ENCODE data around the gene RNF113A. TPM values are rescaled to one million over a fixed set of nuclear protein-coding genes. Genes with fewer than 3 reads are reported as not detected.
A peak's percentile ranks its signal among the peaks of the same experiment; 100 is the strongest.
"Not testable (repeated sequence)": the region's sequence is repeated elsewhere in the genome, so short reads cannot be mapped to it uniquely, and the experiment has no call there.

The RNF113A gene
- 10 to 100 TPM; 13.4 to 13.9 TPM for polyA plus RNA-seq

DNA sequence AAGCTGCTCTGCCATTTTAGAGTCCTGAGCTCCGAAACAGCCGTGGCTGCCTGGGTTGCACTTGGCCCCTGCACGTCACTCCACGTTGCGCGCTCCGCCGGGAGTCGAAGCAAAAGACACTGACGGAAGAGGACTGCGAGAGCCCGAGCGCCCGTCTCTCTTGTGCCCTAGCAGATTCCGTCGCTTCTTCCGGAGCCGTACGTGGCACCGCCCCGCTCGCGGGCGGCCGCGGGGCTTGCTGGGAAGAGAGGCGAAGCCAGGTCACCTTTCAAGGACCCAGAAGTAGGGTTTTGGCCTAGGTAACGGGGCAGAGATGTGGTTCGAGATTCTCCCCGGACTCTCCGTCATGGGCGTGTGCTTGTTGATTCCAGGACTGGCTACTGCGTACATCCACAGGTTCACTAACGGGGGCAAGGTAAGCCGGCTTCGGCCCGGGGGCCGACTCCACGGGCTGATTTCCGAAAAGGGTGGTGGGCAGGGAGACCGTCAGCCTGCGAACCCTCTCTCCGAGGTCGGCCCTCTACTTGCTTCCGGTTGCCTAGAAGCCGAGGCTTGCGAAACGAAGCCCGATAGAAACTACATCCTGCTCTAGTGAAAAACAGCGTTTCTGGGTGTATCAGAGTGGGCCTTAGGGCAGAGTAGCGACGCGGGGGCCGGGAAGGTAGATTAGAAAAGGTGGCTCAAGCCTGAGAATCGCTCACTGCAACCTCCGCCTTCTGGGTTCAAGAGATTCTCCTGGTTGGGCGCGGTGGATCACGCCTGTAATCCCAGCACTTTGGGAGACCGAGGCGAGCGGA is at the start of gene RNF113A, which contains the start of gene NDUFA1:
Gene RNF113A (minus strand): TSS at position 135 of the 797 bp plus-strand sequence. CDS start 120 bp downstream, at position 15.
Gene NDUFA1 (plus strand): TSS at position 234 of the 797 bp plus-strand sequence. CDS start 80 bp downstream, at position 314.
- no peaks in the 10 kb centered on the region for H3K4me1 ChIP-seq (ENCODE audit: control insufficient read depth in 2 of 2, insufficient read depth in 2 of 2, low read length in 1 of 2)
- H3K9me3 ChIP-seq (ENCODE audit: control insufficient read depth in 2 of 2, insufficient read depth in 1 of 2, low read depth in 1 of 2, low read length in 1 of 2): no peaks in the 10 kb centered on the region
- no peaks in the 10 kb centered on the region for H3K36me3 ChIP-seq (ENCODE audit: control insufficient read depth in 2 of 2, insufficient read depth in 2 of 2, low read length in 1 of 2)
- H3K4me3 ChIP-seq (ENCODE audit: low read depth in 1 of 2, low read length in 2 of 2): peak within 1 kb of the TSS; percentile 76 to 79
- 0 to 34% methylated on average over 55 to 62 of the region's 62 CpGs for WGBS, 2 donors
- peak within 1 kb of the TSS; percentile 95 to 97 for H3K27ac ChIP-seq (ENCODE audit: low read depth in 2 of 2, low read length in 1 of 2)
- no peaks in the 10 kb centered on the region for H3K27me3 ChIP-seq (ENCODE audit: control insufficient read depth in 1 of 2, insufficient read depth in 2 of 2, low read length in 2 of 2)

DNA sequence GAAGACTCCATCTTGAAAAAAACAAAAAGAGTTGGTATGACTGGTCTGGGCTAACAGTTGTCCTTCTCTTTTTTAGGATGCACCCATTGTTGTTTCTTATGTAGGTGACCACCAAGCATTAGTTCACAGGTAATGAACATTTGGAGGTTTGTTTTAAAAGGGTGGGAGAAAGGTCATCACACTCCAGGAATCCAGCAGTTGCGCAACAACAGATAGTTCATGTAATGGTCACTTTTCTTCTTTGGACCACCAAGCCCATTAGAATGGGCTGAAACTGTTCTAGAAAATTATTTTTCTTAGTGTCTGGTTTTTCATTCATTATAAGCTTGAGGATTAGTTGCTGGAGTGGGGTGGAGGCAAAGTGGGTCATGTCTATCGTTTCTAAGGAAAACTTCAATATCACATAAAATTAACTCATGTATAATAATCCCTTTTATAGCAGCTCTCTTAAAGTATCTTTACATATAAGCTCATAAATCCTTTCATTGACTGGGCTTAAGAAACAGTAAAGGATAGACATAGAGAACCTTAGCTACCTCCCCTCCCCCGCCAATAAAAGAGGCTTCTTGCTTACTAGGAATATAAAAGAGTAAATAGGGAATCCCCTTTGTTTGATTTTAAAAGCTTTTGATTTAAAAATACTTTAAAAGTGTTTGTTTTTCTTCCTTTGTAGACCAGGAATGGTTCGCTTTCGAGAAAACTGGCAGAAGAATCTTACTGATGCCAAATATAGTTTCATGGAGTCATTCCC is 48.5 kb upstream of the RNF113A start:
- Histone ChIP-seq H3K9me3 (ENCODE audit: control insufficient read depth in 2 of 2, insufficient read depth in 1 of 2, low read depth in 1 of 2, low read length in 1 of 2) (no peaks in the 10 kb centered on the region), H3K36me3 (ENCODE audit: control insufficient read depth in 2 of 2, insufficient read depth in 2 of 2, low read length in 1 of 2) (no peaks in the 10 kb centered on the region), H3K27ac (ENCODE audit: low read depth in 2 of 2, low read length in 1 of 2) (no peak overlapping the region), H3K4me1 (ENCODE audit: control insufficient read depth in 2 of 2, insufficient read depth in 2 of 2, low read length in 1 of 2) (no peaks in the 10 kb centered on the region), H3K4me3 (ENCODE audit: low read depth in 1 of 2, low read length in 2 of 2) (no peak overlapping the region), H3K27me3 (ENCODE audit: control insufficient read depth in 1 of 2, insufficient read depth in 2 of 2, low read length in 2 of 2) (no peaks in the 10 kb centered on the region)
- WGBS, 2 donors: 84 to 94% methylated on average over 5 of the region's 5 CpGs

DNA sequence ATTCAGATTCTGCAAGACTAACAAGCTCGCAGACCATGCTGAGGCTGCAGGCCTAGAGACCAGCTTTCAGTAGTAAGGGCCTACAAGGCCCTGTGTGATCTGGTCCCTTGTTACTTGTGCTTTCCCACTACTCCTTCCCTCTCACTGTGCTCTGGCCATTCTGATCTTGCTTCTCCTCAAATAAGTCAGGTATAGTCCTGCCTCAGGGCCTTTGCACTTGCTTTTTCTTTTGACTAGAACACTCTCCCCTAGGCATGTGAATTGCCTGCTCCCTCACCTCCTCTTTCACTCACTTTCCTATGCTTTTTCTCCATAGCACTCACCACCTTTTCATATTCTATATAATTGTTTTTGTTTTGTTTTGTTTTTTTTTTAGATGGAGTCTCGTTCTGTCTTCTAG is 46.3 kb upstream of the RNF113A start:
- no peaks in the 10 kb centered on the region for H3K27me3 ChIP-seq (ENCODE audit: control insufficient read depth in 1 of 2, insufficient read depth in 2 of 2, low read length in 2 of 2)
- no peaks in the 10 kb centered on the region for H3K9me3 ChIP-seq (ENCODE audit: control insufficient read depth in 2 of 2, insufficient read depth in 1 of 2, low read depth in 1 of 2, low read length in 1 of 2)
- H3K27ac ChIP-seq (ENCODE audit: low read depth in 2 of 2, low read length in 1 of 2): no peak overlapping the region
- no peaks in the 10 kb centered on the region for H3K36me3 ChIP-seq (ENCODE audit: control insufficient read depth in 2 of 2, insufficient read depth in 2 of 2, low read length in 1 of 2)
- H3K4me1 ChIP-seq (ENCODE audit: control insufficient read depth in 2 of 2, insufficient read depth in 2 of 2, low read length in 1 of 2): no peaks in the 10 kb centered on the region
- no peak overlapping the region for H3K4me3 ChIP-seq (ENCODE audit: low read depth in 1 of 2, low read length in 2 of 2)
- 83 to 85% methylated on average over 2 of the region's 2 CpGs for WGBS, 2 donors

DNA sequence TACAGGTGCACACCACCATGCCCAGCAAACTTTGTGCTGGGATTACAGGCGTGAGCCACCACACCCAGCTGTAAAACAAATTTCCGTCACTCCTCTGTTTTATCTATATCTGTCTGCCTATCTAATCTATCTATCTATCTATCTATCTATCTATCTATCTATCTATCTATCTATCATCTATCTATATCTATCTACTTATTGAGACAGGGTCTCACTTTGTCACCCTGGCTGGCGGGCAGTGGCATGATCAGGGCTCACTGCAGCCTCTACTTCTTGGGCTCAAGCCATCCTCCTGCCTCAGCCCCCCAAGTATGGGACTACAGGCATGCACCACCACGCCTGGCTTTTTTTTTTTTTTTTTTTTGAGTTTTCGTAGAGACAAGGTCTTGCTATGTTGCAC is 44.8 kb upstream of the RNF113A start:
- 71 to 95% methylated on average over 5 of the region's 5 CpGs for WGBS, 2 donors
- no peaks in the 10 kb centered on the region for H3K27me3 ChIP-seq (ENCODE audit: control insufficient read depth in 1 of 2, insufficient read depth in 2 of 2, low read length in 2 of 2)
- H3K4me3 ChIP-seq (ENCODE audit: low read depth in 1 of 2, low read length in 2 of 2): no peak overlapping the region
- no peaks in the 10 kb centered on the region for H3K36me3 ChIP-seq (ENCODE audit: control insufficient read depth in 2 of 2, insufficient read depth in 2 of 2, low read length in 1 of 2)
- no peaks in the 10 kb centered on the region for H3K4me1 ChIP-seq (ENCODE audit: control insufficient read depth in 2 of 2, insufficient read depth in 2 of 2, low read length in 1 of 2)
- H3K9me3 ChIP-seq (ENCODE audit: control insufficient read depth in 2 of 2, insufficient read depth in 1 of 2, low read depth in 1 of 2, low read length in 1 of 2): no peaks in the 10 kb centered on the region
- no peak overlapping the region for H3K27ac ChIP-seq (ENCODE audit: low read depth in 2 of 2, low read length in 1 of 2)

DNA sequence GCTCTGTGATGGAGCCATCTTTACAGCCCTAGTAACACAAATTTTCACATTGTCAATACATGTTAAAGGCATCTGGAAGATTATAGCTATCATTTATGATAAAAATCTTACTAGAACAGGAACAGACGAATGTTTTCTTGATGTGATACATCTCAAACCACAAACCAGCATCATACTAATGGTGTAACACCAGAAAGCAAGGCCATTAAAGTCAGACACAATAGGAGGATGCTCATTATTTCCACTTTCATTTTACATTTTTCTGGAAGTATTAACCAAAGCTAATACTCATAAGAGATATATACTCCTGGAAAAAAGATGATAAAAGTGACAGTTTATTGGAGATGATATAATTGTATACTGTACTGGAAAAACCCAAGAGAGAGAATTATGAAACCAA is 29.4 kb upstream of the RNF113A start:
- H3K27ac ChIP-seq (ENCODE audit: low read depth in 2 of 2, low read length in 1 of 2): no peak overlapping the region
- no peak overlapping the region for H3K4me3 ChIP-seq (ENCODE audit: low read depth in 1 of 2, low read length in 2 of 2)
- H3K9me3 ChIP-seq (ENCODE audit: control insufficient read depth in 2 of 2, insufficient read depth in 1 of 2, low read depth in 1 of 2, low read length in 1 of 2): no peaks in the 10 kb centered on the region
- H3K4me1 ChIP-seq (ENCODE audit: control insufficient read depth in 2 of 2, insufficient read depth in 2 of 2, low read length in 1 of 2): no peaks in the 10 kb centered on the region
- no peaks in the 10 kb centered on the region for H3K36me3 ChIP-seq (ENCODE audit: control insufficient read depth in 2 of 2, insufficient read depth in 2 of 2, low read length in 1 of 2)
- WGBS, 2 donors: 52 to 74% methylated on average over 1 of the region's 1 CpG
- no peaks in the 10 kb centered on the region for H3K27me3 ChIP-seq (ENCODE audit: control insufficient read depth in 1 of 2, insufficient read depth in 2 of 2, low read length in 2 of 2)

DNA sequence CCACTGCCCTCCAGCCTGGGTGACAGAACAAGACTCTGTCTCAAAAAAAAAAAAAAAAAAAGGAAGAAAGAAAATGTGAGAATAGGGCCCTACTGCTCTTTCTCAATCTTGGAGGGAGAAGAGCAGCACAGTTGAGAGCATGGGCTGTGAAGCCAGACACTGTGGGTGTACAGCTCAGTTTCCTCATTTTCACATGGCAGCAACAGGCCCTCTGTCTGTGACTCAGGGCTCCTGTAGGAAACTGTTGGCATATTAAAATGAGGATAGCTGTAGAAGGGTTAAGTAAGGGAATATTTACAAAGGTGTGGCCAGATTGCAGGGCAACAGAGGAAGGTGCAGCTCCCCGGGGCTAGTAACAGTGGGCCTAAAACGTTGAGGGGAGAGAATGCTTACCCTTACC is 27.6 kb upstream of the RNF113A start:
- Histone ChIP-seq H3K4me3 (ENCODE audit: low read depth in 1 of 2, low read length in 2 of 2) (no peak overlapping the region), H3K27ac (ENCODE audit: low read depth in 2 of 2, low read length in 1 of 2) (no peak overlapping the region), H3K27me3 (ENCODE audit: control insufficient read depth in 1 of 2, insufficient read depth in 2 of 2, low read length in 2 of 2) (no peaks in the 10 kb centered on the region), H3K4me1 (ENCODE audit: control insufficient read depth in 2 of 2, insufficient read depth in 2 of 2, low read length in 1 of 2) (no peaks in the 10 kb centered on the region), H3K36me3 (ENCODE audit: control insufficient read depth in 2 of 2, insufficient read depth in 2 of 2, low read length in 1 of 2) (no peaks in the 10 kb centered on the region), H3K9me3 (ENCODE audit: control insufficient read depth in 2 of 2, insufficient read depth in 1 of 2, low read depth in 1 of 2, low read length in 1 of 2) (no peaks in the 10 kb centered on the region)
- WGBS, 2 donors: 8 to 21% methylated on average over 2 of the region's 2 CpGs

DNA sequence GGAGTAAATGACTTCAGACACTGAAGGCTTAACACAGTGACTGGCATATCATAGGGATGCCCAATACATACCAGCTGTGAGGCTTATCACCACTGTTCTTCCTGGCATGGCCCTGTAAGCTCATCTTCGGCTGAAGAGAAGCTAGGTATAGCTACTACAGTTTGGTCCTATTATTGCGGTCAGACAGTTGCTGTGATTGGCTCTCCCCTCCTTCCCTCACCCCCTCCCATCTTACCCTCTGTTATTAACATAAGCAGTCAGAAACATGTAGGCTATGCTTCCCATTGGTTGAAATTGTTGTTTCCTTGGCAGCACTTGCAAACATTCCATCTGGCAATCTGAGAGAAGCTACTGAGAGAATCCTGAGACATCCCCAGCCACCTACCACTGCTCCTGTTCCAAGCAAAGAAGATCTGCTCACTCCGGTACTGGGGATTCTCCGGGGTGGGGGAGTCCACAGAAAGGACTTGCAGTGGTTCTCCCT is 24.4 kb upstream of the RNF113A start, which contains the start of gene AKAP14:
Gene AKAP14 (plus strand): TSS at position 51 of the 484 bp plus-strand sequence. CDS start 7,331 bp downstream, outside the sequence.
- Histone ChIP-seq H3K27ac (ENCODE audit: low read depth in 2 of 2, low read length in 1 of 2) (no peak within 1 kb of the TSS), H3K4me3 (ENCODE audit: low read depth in 1 of 2, low read length in 2 of 2) (no peak within 1 kb of the TSS), H3K36me3 (ENCODE audit: control insufficient read depth in 2 of 2, insufficient read depth in 2 of 2, low read length in 1 of 2) (no peaks in the 10 kb centered on the region), H3K27me3 (ENCODE audit: control insufficient read depth in 1 of 2, insufficient read depth in 2 of 2, low read length in 2 of 2) (no peaks in the 10 kb centered on the region), H3K4me1 (ENCODE audit: control insufficient read depth in 2 of 2, insufficient read depth in 2 of 2, low read length in 1 of 2) (no peaks in the 10 kb centered on the region), H3K9me3 (ENCODE audit: control insufficient read depth in 2 of 2, insufficient read depth in 1 of 2, low read depth in 1 of 2, low read length in 1 of 2) (no peaks in the 10 kb centered on the region)
- WGBS, 2 donors: 53 to 70% methylated on average over 4 of the region's 4 CpGs

DNA sequence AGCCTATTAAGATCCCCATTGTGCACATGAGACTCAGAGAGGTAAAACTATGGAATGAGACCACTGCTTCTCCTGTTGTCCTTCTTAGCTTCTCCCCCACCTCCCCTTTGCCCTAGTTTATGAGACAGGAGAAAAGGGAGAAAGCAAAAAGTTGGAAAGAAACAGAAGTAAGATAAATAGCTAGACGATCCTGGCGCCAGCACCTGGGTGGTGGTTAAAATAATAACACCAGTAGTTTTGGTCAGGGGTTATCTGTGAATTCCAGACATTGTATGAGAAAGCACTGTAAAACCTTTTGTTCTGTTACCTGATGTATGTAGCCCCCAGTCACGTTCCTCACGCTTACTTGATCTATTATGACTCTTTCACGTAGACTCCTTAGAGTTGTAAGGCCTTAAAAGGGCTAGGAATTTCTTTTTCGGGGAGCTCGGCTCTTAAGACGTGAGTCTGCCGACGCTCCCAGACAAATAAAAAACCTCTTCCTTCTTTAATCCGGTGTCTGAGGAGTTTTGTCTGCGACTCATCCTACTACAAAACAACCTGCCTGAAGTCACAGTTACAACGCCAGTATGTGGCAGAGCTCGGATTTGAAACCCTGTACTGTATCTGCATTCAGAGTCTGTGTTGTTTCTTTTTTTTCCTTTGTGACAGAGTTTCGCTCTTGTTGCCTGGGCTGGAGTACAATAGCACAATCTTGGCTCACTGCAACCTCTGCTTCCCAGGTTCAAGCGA is 20.6 kb upstream of the RNF113A start:
- H3K27ac ChIP-seq (ENCODE audit: low read depth in 2 of 2, low read length in 1 of 2); H3K4me3 ChIP-seq (ENCODE audit: low read depth in 1 of 2, low read length in 2 of 2); H3K27me3 ChIP-seq (ENCODE audit: control insufficient read depth in 1 of 2, insufficient read depth in 2 of 2, low read length in 2 of 2); H3K9me3 ChIP-seq (ENCODE audit: control insufficient read depth in 2 of 2, insufficient read depth in 1 of 2, low read depth in 1 of 2, low read length in 1 of 2); H3K36me3 ChIP-seq (ENCODE audit: control insufficient read depth in 2 of 2, insufficient read depth in 2 of 2, low read length in 1 of 2); H3K4me1 ChIP-seq (ENCODE audit: control insufficient read depth in 2 of 2, insufficient read depth in 2 of 2, low read length in 1 of 2): not testable (repeated sequence)
- 59 to 74% methylated on average over 16 of the region's 16 CpGs for WGBS, 2 donors

DNA sequence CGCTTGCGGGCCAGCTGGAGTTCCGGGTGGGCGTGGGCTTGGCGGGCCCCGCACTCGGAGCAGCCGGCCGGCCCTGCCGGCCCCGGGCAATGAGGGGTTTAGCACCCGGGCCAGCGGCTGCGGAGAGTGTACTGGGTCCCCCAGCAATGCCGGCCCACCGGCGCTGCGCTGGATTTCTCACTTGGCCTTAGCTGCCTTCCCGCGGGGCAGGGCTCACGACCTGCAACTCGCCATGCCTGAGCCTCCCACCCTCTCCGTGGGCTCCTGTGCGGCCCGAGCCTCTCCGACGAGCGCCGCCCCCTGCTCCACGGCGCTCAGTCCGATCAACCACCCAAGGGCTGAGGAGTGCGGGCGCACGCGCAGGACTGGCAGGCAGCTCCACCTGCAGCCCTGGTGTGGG is 19.1 kb upstream of the RNF113A start:
- not testable (repeated sequence) for H3K9me3 ChIP-seq (ENCODE audit: control insufficient read depth in 2 of 2, insufficient read depth in 1 of 2, low read depth in 1 of 2, low read length in 1 of 2); H3K27me3 ChIP-seq (ENCODE audit: control insufficient read depth in 1 of 2, insufficient read depth in 2 of 2, low read length in 2 of 2); H3K4me3 ChIP-seq (ENCODE audit: low read depth in 1 of 2, low read length in 2 of 2); H3K36me3 ChIP-seq (ENCODE audit: control insufficient read depth in 2 of 2, insufficient read depth in 2 of 2, low read length in 1 of 2); H3K27ac ChIP-seq (ENCODE audit: low read depth in 2 of 2, low read length in 1 of 2); H3K4me1 ChIP-seq (ENCODE audit: control insufficient read depth in 2 of 2, insufficient read depth in 2 of 2, low read length in 1 of 2)
- WGBS, 2 donors: 82 to 88% methylated on average over 23 to 36 of the region's 36 CpGs

Measured in esophagus (tissue), 2 donors.